ENCODE data around the gene CCDC47.
A peak's percentile ranks its signal among the peaks of the same experiment; 100 is the strongest.

The CCDC47 gene

DNA sequence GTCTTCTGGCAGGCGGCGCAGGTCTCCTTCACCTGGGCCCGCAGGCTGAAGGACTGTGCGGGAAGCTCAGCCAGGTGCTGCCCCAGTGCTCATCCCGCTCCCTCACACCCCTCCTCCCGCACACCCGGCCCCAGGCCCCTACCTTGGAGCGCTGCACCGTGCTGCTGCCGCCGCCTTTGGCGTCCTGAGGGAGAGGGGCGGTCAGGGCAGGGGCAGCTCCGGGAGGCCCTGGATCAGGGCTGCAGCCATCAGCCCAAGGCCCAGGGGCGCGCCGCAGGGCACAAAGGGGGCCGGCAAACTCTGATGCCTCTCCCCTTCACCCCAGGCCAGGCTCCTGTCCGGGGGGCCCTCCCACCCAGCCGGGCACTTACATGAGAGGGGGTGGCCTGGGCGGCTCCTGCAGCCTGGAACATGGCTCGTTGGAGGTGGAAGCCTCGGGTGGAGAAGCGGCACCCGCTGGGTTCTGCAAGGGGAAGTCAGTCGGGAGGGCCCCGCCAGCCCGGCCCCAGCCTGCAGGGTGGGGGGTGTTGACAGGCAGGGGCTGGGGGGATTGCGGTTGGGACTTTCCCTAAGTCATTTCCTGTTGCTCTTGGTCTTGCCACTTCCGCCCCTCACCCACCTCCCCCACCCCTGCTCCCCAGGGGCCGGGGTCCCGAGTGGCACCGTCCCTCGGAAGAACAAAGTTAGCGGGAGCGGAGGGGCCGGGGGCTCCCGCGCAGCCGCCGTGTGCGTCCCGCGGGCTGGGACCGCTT, 74.3 kb downstream of the CCDC47 start:
- Mint-ChIP-seq H3K4me3 (peak overlapping the region; percentile 90), H3K27ac (peak overlapping the region; percentile 65), H3K9me3 (no peaks in the 10 kb centered on the region), H3K36me3 (peaks cover 5% of the 10 kb centered on the region), H3K4me1 (peaks cover 71% of the 10 kb centered on the region), H3K27me3 (no peaks in the 10 kb centered on the region)

DNA sequence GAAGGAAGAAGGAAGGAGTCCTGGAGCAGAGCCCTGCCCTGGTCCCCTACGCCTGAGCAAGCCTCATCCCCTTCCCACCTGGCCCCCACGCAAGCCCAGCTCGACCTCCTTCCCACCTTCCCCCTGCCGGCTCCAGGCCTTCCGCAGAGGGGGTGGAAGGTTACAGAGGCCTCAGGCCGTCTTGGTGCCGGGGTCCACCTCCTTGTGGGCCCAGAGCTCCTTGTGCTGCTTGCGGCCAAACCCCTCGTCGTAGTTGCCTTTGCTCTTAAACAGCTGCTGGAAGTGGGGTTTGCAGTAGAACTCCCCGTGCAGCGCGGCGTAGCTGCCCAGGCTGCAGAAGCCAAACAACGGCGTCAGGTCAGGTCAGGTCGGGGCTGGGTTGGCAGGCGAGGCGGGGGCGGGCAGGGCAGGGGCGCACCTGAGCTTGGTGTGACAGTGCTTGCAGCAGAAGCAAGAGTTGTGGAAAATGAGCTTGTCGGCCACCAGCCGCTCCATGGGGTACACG, 75.0 kb downstream of the CCDC47 start:
- peak overlapping the region; percentile 90 for H3K4me3 Mint-ChIP-seq
- H3K36me3 Mint-ChIP-seq, result peaks cover 2% of the 10 kb centered on the region
- H3K27me3 Mint-ChIP-seq, result no peaks in the 10 kb centered on the region
- H3K4me1 Mint-ChIP-seq, result peaks cover 71% of the 10 kb centered on the region
- peak overlapping the region; percentile 95 for H3K27ac Mint-ChIP-seq
- no peaks in the 10 kb centered on the region for H3K9me3 Mint-ChIP-seq

DNA sequence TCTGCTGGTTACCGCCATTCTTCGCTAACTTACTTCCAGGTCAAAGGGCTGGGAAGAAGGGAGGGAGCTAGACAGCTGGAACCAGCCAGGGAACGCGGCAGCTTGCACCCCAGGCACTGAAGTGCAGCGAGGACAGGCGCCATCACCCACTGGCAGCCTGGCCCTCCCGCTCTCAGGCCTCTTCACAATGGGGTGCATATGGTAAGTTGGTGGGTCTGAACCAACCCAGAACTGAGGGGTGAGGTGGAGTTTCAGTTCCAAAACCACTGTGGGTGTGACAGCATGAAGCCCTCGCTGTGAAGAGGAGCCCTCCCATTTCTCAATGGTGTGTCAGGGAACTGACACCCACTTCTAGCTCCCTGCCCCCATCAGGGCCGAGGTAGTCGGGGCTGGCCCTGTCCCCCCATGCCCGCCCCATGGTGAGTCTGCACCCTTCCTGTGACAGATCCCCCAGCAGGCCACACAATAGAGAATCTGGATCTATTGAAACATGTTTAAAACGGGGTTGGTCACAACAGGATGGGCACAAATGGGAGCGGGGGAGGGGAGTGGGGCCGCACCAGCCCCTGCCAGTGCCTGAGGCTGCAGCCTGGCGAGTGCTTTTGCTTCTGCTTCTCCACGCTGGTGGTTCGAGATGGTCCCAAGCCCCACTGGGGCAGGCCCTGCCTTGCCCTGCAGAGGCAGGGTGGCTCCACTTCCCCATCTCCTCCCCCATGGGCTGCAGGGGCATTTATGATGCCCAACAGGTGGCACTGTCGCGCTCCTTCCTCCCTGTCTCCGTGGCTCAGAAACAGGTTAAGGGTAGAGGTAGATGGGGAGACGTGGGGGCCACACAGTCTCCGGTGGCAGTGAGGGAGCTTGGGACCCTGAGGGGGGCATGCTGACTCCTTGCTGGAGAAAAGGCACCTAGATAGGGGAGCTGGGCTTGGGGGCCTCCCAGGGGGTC, 75.8 kb downstream of the CCDC47 start:
- H3K4me1 Mint-ChIP-seq, result peaks cover 71% of the 10 kb centered on the region
- no peaks in the 10 kb centered on the region for H3K27me3 Mint-ChIP-seq
- H3K36me3 Mint-ChIP-seq, result peaks cover 2% of the 10 kb centered on the region
- peak overlapping the region; percentile 90 for H3K4me3 Mint-ChIP-seq
- peak overlapping the region; percentile 88 for H3K27ac Mint-ChIP-seq
- H3K9me3 Mint-ChIP-seq, result no peaks in the 10 kb centered on the region

- H3K27ac Mint-ChIP-seq, result peak overlapping the region; percentile 72
- no peaks in the 10 kb centered on the region for H3K27me3 Mint-ChIP-seq
- H3K36me3 Mint-ChIP-seq, result peaks cover 2% of the 10 kb centered on the region
- peak overlapping the region; percentile 90 for H3K4me3 Mint-ChIP-seq
- peaks cover 63% of the 10 kb centered on the region for H3K4me1 Mint-ChIP-seq
- H3K9me3 Mint-ChIP-seq, result no peaks in the 10 kb centered on the region
Measured at GRCh38 chr17:63696381-63696961, 76.9 kb downstream of the CCDC47 start.

DNA sequence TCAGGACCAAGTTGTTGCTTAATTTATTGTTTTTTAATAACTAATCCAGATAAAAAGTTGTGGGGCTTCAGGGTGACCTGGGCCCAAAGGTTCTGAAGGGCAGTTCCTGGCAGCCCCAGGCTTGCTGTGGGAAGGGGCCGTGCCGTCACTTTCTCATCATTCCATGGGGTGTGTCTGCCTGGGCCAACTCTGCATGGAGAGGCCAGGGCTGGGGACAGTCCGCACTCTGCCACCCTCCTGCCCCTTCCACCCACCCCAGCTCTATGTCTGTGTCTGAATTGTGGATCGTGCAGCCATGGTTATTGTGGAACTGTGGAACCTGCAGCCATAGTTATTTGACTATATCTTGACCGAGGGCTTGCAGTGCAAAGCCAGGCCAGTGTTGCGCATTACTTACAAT, 77.5 kb downstream of the CCDC47 start:
- H3K9me3 Mint-ChIP-seq, result no peaks in the 10 kb centered on the region
- H3K27ac Mint-ChIP-seq, result peak overlapping the region; percentile 72
- H3K4me3 Mint-ChIP-seq, result peak overlapping the region; percentile 90
- no peaks in the 10 kb centered on the region for H3K27me3 Mint-ChIP-seq
- peaks cover 59% of the 10 kb centered on the region for H3K4me1 Mint-ChIP-seq
- H3K36me3 Mint-ChIP-seq, result peaks cover 2% of the 10 kb centered on the region

All from activated naive CD4-positive, alpha-beta T cell treated with anti-CD3 and anti-CD28 coated beads, Interleukin-2, amount 50 U/mL, for 24 hours (primary cell).